H9 (cell line): Measurements from ENCODE around the gene SYK. TPM values are rescaled to one million over a fixed set of nuclear protein-coding genes. Genes with fewer than 3 reads are reported as not detected.

Experiments
- DNase-seq: peaks from one replicate; pipeline ENCODE4 v3.0.0-alpha.2; 2017
- H2AFZ ChIP-seq: one replicate; pipeline ENCODE4 v1.6.1; 2013; ENCODE audit warnings: mild to moderate bottlenecking, low read length, control low read depth, moderate library complexity
- H2AK5ac ChIP-seq: 2 replicates; pipeline ENCODE4 v1.6.1; 2013; ENCODE audit warnings: low read length, control low read depth, mixed read lengths; ENCODE audit not compliant: insufficient read length
- H2BK120ac ChIP-seq: one replicate; pipeline ENCODE4 v1.6.1; 2013; ENCODE audit warnings: low read depth, mild to moderate bottlenecking, low read length, control low read depth, inconsistent platforms; ENCODE audit not compliant: poor library complexity, severe bottlenecking
- H2BK12ac ChIP-seq: 2 replicates; pipeline ENCODE4 v1.6.1; 2013; ENCODE audit warnings: low read length, control low read depth, mixed read lengths, low read depth; ENCODE audit not compliant: insufficient read length
- H2BK15ac ChIP-seq: 2 replicates; pipeline ENCODE4 v1.6.1; 2013; ENCODE audit warnings: low read depth, low read length, control low read depth
- H2BK20ac ChIP-seq: one replicate; pipeline ENCODE4 v1.6.1; 2013; ENCODE audit warnings: low read depth, mild to moderate bottlenecking, low read length, control low read depth, inconsistent platforms; ENCODE audit not compliant: poor library complexity, severe bottlenecking
- H2BK5ac ChIP-seq: 2 replicates; pipeline ENCODE4 v1.6.1; 2013; ENCODE audit warnings: low read length, control low read depth, mixed read lengths; ENCODE audit not compliant: insufficient read length
- H3K14ac ChIP-seq: 2 replicates; pipeline ENCODE4 v1.6.1; 2013; ENCODE audit warnings: low read length, control low read depth; ENCODE audit not compliant: insufficient read depth
- H3K18ac ChIP-seq: 2 replicates; pipeline ENCODE4 v1.6.1; 2013; ENCODE audit warnings: low read depth, mild to moderate bottlenecking, mixed read lengths, low read length, control low read depth; ENCODE audit not compliant: insufficient read length
- H3K23ac ChIP-seq: 2 replicates; pipeline ENCODE4 v1.6.1; 2013; ENCODE audit warnings: low read length, control low read depth, mixed read lengths, low read depth; ENCODE audit not compliant: insufficient read length
- H3K23me2 ChIP-seq: 2 replicates; pipeline ENCODE4 v1.6.1; 2013; ENCODE audit warnings: low read depth, mild to moderate bottlenecking, mixed read lengths, low read length, control low read depth; ENCODE audit not compliant: insufficient read length, poor library complexity, severe bottlenecking
- H3K27ac ChIP-seq: 2 replicates; pipeline ENCODE4 v1.5.1; 2013; ENCODE audit warnings: low read length, control low read depth, mixed read lengths, low read depth; ENCODE audit not compliant: insufficient read length
- H3K27me3 ChIP-seq: 2 replicates; pipeline ENCODE4 v1.6.1; 2013; ENCODE audit warnings: low read length, control low read depth, inconsistent platforms; ENCODE audit not compliant: insufficient read depth
- H3K4ac ChIP-seq: 2 replicates; pipeline ENCODE4 v1.6.1; 2013; ENCODE audit warnings: low read depth, mild to moderate bottlenecking, control low read depth, inconsistent platforms, low read length, moderate library complexity
- H3K4me1 ChIP-seq: 2 replicates; pipeline ENCODE4 v1.6.1; 2013; ENCODE audit warnings: low read length, control low read depth, inconsistent platforms; ENCODE audit not compliant: insufficient read depth
- H3K4me2 ChIP-seq: 2 replicates; pipeline ENCODE4 v1.6.1; 2013; ENCODE audit warnings: low read length, control low read depth, mixed read lengths; ENCODE audit not compliant: insufficient read length, insufficient read depth
- H3K56ac ChIP-seq: 2 replicates; pipeline ENCODE4 v1.6.1; 2013; ENCODE audit warnings: low read depth, mild to moderate bottlenecking, mixed read lengths, low read length, control low read depth; ENCODE audit not compliant: insufficient read length
- H3K79me1 ChIP-seq: 2 replicates; pipeline ENCODE4 v1.6.1; 2013; ENCODE audit warnings: low read depth, mild to moderate bottlenecking, moderate library complexity, low read length, control low read depth, inconsistent platforms; ENCODE audit not compliant: insufficient read depth, poor library complexity, severe bottlenecking
- H3K79me2 ChIP-seq: 2 replicates; pipeline ENCODE4 v1.6.1; 2013; ENCODE audit warnings: low read length, control low read depth, inconsistent platforms; ENCODE audit not compliant: insufficient read depth
- H3K9ac ChIP-seq: 2 replicates; pipeline ENCODE4 v1.6.1; 2013; ENCODE audit warnings: low read length, control low read depth, mixed read lengths; ENCODE audit not compliant: insufficient read length; ENCODE audit errors: extremely low read depth
- H3K9me3 ChIP-seq: one replicate; pipeline ENCODE4 v1.6.1; 2013; ENCODE audit warnings: low read depth, low read length, inconsistent platforms; ENCODE audit not compliant: control insufficient read depth
- H3T11ph ChIP-seq: one replicate; pipeline ENCODE4 v1.6.1; 2013; ENCODE audit warnings: mild to moderate bottlenecking, low read length, control low read depth, inconsistent platforms
- H4K20me1 ChIP-seq: one replicate; pipeline ENCODE4 v1.6.1; 2013; ENCODE audit not compliant: control insufficient read depth, insufficient read length, insufficient read depth
- H4K5ac ChIP-seq: 2 replicates; pipeline ENCODE4 v1.6.1; 2013; ENCODE audit warnings: low read depth, mild to moderate bottlenecking, mixed read lengths, low read length, control low read depth; ENCODE audit not compliant: insufficient read length
- H4K8ac ChIP-seq: replicated peaks from 2 replicates; pipeline ENCODE4 v1.6.1; 2013; ENCODE audit warnings: low read length, control low read depth, mixed read lengths, low read depth; ENCODE audit not compliant: insufficient read length
- H4K91ac ChIP-seq: 2 replicates; pipeline ENCODE4 v1.6.1; 2013; ENCODE audit warnings: low read depth, mild to moderate bottlenecking, moderate library complexity, mixed read lengths, low read length, control low read depth; ENCODE audit not compliant: insufficient read length
- H3K27ac Mint-ChIP-seq, 3 experiments: 2 replicates in 2 of 3; 3 replicates in 1 of 3; pipeline ENCODE4 v1.8.0; 2020 to 2021; ENCODE audit warnings: mixed read lengths in 3 of 3, mild to moderate bottlenecking in 1 of 3, moderate library complexity in 1 of 3
- H3K27me3 Mint-ChIP-seq: 2 replicates; pipeline ENCODE4 v1.8.0; 2021; ENCODE audit warnings: low read depth, mild to moderate bottlenecking, moderate library complexity, mixed read lengths
- H3K36me3 Mint-ChIP-seq, 3 experiments: 2 replicates in 2 of 3; 3 replicates in 1 of 3; pipeline ENCODE4 v1.8.0; 2020 to 2021; ENCODE audit warnings: low read depth in 3 of 3, mixed read lengths in 3 of 3; ENCODE audit not compliant: insufficient read depth in 1 of 3
- H3K4me1 Mint-ChIP-seq, 2 experiments: 2 replicates each; pipeline ENCODE4 v1.8.0; 2020; ENCODE audit warnings: mixed read lengths in 2 of 2
- H3K4me3 Mint-ChIP-seq, 2 experiments: 2 replicates in 1 of 2; 3 replicates in 1 of 2; pipeline ENCODE4 v1.8.0; 2020 to 2021; ENCODE audit warnings: mild to moderate bottlenecking in 2 of 2, mixed read lengths in 2 of 2, moderate library complexity in 1 of 2
- H3K9me3 Mint-ChIP-seq, 2 experiments: 2 replicates in 1 of 2; 3 replicates in 1 of 2; pipeline ENCODE4 v1.8.0; 2020; ENCODE audit warnings: mild to moderate bottlenecking in 2 of 2, mixed read lengths in 2 of 2, moderate library complexity in 1 of 2
- WGBS: extraction: QIAGEN DNeasy Blood & Tissue Kit; methylation state at CpG from one replicate; pipeline ENCODE4 v1.1.7; 2013; ENCODE audit warnings: missing lambda C conversion rate, low lambda C conversion rate, mixed read lengths; ENCODE audit not compliant: insufficient read length; ENCODE audit errors: extremely low coverage; 5-methylcytosine and 5-hydroxymethylcytosine counted together
- total RNA-seq: library from RNA; stranded (reverse); gene quantifications from 2 replicates; pipeline ENCODE4 v1.2.1, GENCODE V29; 2021
- TF ChIP-seq, protein P1 (sequence below): fragments of 200-600 bp; sonication (generic); conservative IDR thresholded peaks from 3 replicates; pipeline ENCODE4 v1.8.0; 2021; ENCODE audit warnings: antibody characterized with exemption, mild to moderate bottlenecking

SYK gene
- total RNA-seq, 1 experiment from 2014 or later: 7.9 TPM

DNA sequence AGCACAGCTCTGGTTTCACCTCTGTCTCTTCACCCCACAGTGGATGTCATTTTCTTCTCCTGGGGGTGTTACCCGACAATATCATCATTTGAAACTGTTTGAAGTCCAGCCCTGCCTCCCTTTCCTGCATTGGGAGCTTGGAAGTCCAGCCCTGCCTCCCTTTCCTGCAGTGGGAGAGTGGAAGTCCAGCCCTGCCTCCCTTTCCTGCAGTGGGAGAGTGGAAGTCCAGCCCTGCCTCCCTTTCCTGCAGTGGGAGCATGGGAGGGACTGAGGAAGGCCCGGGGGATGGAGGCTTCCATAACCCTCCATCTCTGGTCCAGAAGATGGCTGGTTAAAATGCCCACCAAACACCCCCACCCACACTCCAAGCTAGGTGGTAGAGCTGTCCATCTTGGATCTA, 59.8 kb downstream of the SYK start:
- Histone ChIP-seq H2BK12ac (no peak overlapping the region), H3K18ac (no peak overlapping the region), H3K23ac (no peak overlapping the region), H3K14ac (no peak overlapping the region; the same call in 1 of the 2 replicates), H3K4ac (no peak overlapping the region), H4K5ac (no peak overlapping the region), H3T11ph (no peak overlapping the region), H2BK120ac (no peak overlapping the region), H3K27ac (no peak overlapping the region), H3K79me1 (no peaks in the 10 kb centered on the region), H4K91ac (no peak overlapping the region), H2BK20ac (no peak overlapping the region), H4K8ac (no peak overlapping the region), H3K9me3 (no peaks in the 10 kb centered on the region), H3K27me3 (no peaks in the 10 kb centered on the region), H2BK5ac (no peak overlapping the region), H3K9ac (no peak overlapping the region), H3K4me2 (no peak overlapping the region), H3K4me1 (no peaks in the 10 kb centered on the region), H4K20me1 (no peaks in the 10 kb centered on the region), H2AFZ (no peak overlapping the region), H2AK5ac (no peak overlapping the region), H3K79me2 (no peaks in the 10 kb centered on the region), H2BK15ac (no peak overlapping the region), H3K23me2 (no peaks in the 10 kb centered on the region), H3K56ac (no peak overlapping the region)
- no peak overlapping the region for H3K4me3 Mint-ChIP-seq
- H3K27me3 Mint-ChIP-seq: no peaks in the 10 kb centered on the region
- TF ChIP-seq, protein P1, sequence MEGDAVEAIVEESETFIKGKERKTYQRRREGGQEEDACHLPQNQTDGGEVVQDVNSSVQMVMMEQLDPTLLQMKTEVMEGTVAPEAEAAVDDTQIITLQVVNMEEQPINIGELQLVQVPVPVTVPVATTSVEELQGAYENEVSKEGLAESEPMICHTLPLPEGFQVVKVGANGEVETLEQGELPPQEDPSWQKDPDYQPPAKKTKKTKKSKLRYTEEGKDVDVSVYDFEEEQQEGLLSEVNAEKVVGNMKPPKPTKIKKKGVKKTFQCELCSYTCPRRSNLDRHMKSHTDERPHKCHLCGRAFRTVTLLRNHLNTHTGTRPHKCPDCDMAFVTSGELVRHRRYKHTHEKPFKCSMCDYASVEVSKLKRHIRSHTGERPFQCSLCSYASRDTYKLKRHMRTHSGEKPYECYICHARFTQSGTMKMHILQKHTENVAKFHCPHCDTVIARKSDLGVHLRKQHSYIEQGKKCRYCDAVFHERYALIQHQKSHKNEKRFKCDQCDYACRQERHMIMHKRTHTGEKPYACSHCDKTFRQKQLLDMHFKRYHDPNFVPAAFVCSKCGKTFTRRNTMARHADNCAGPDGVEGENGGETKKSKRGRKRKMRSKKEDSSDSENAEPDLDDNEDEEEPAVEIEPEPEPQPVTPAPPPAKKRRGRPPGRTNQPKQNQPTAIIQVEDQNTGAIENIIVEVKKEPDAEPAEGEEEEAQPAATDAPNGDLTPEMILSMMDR: no peak
- H3K27ac Mint-ChIP-seq: no peak overlapping the region
- no peaks in the 10 kb centered on the region for H3K36me3 Mint-ChIP-seq
- WGBS: no CpG with 5 or more reads among the region's 2 CpGs
- no peak for DNase-seq
- peaks cover 0 to 3% of the 10 kb centered on the region in 2 experiments; a peak in 1 of 4 replicates for H3K4me1 Mint-ChIP-seq
- no peaks in the 10 kb centered on the region for H3K9me3 Mint-ChIP-seq
